ENCODE results near the gene COQ5. TPM values are rescaled to one million over a fixed set of nuclear protein-coding genes. Genes with fewer than 3 reads are reported as not detected.

The COQ5 gene
- 28.0 and 28.3 TPM in 2 replicates for total RNA-seq

- Mint-ChIP-seq H3K36me3 (ENCODE audit: low read depth) (peaks cover 4% of the 10 kb centered on the region), H3K27ac (peak within 1 kb of the TSS; percentile 99), H3K4me1 (peaks cover 12% of the 10 kb centered on the region), H3K4me3 (peak within 1 kb of the TSS; percentile 99), H3K27me3 (no peaks in the 10 kb centered on the region), H3K9me3 (no peaks in the 10 kb centered on the region)
- DNase-seq: peak; percentile 95
- intact Hi-C loops (cut with micrococcal nuclease): loop anchor here (2.0 kb wide), 1 partner anchor 90 kb away; the partner anchor contains the start of gene COX6A1
Observed at GRCh38 chr12:120528861-120529525, at the start of gene COQ5. Gene COQ5 (minus strand): TSS chr12:120529158. CDS start chr12:120529141, 17 bp downstream.

DNA sequence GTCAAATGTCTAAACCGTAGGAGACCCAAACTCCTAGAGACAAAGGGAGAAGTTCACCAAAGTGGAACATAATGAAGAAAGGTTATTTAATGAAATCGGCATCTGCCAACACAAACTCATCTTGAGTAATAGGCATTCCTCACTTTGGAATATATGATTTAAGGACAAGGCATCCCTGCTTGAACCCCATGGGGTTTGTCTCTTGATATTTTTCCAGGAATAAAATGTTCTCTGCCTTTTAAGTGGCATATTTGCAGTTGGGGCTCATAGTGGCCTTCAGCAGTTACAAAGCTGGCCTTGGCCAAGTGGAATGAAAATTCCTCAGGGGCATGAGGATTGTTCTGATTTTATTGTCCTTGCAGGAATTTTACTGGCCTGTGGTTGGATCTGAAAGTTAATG, 45.1 kb upstream of the COQ5 start:
- Mint-ChIP-seq H3K4me3 (no peak overlapping the region), H3K9me3 (no peaks in the 10 kb centered on the region), H3K27me3 (no peaks in the 10 kb centered on the region), H3K4me1 (peaks cover 2% of the 10 kb centered on the region), H3K27ac (peak overlapping the region; percentile 56), H3K36me3 (ENCODE audit: low read depth) (peaks cover 77% of the 10 kb centered on the region)
- intact Hi-C loops (cut with micrococcal nuclease): no loop called here
- DNase-seq: no peak

DNA sequence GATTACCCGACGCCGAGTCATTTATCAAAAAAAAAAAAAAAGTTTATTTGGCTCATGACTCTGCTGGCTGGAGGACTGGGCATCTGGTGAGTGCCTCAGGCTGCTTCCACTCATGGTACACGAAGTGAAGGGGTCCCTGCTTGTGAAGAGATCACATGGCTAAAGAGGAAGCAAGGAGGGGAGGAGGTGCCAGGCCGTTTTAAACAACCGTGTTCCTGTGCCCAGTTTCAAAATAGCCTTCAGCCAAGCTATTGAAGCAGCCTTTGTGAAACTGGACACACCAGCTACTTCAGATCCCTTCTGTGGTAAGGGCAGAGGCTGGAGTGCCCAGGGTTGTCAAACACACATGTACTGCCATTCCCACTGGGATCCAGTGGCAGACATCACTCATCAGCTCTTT, 44.6 kb upstream of the COQ5 start:
- H3K4me3 Mint-ChIP-seq: no peak overlapping the region
- intact Hi-C loops (cut with micrococcal nuclease): no loop called here
- H3K36me3 Mint-ChIP-seq (ENCODE audit: low read depth): peaks cover 80% of the 10 kb centered on the region
- no peak for DNase-seq
- H3K27me3 Mint-ChIP-seq: no peaks in the 10 kb centered on the region
- H3K27ac Mint-ChIP-seq: no peak overlapping the region
- H3K4me1 Mint-ChIP-seq: peaks cover 2% of the 10 kb centered on the region
- H3K9me3 Mint-ChIP-seq: no peaks in the 10 kb centered on the region

DNA sequence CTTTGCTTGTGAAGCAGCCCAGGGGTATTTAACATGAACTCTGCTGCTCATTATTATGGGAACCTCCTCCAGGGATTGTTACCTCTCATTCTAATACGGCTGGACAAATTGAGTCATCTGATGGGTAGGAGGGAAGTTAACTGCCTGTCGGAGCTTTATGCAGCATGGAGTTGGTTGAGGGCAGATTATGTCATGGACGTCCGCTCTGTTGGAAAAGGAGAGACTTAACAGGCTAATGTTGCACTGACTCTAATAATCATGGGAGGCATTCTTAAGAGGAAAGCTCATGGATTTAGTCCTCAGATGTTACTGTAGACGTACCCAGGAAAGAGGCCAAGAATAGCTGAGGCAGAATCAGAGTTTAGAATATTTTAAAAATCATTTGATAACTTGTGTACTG, 42.3 kb upstream of the COQ5 start:
- Mint-ChIP-seq H3K9me3 (no peaks in the 10 kb centered on the region), H3K36me3 (ENCODE audit: low read depth) (peaks cover 74% of the 10 kb centered on the region), H3K27me3 (no peaks in the 10 kb centered on the region)

GRCh38 chr12:120563495-120563894, 34.5 kb upstream of the COQ5 start:
- intact Hi-C loops (cut with micrococcal nuclease): no loop called here
- Mint-ChIP-seq H3K9me3 (no peaks in the 10 kb centered on the region), H3K36me3 (ENCODE audit: low read depth) (peaks cover 63% of the 10 kb centered on the region), H3K27ac (no peak overlapping the region), H3K27me3 (no peaks in the 10 kb centered on the region), H3K4me1 (no peaks in the 10 kb centered on the region), H3K4me3 (no peak overlapping the region)
- DNase-seq: no peak

More for the DNA sequence above, 42.3 kb upstream of the COQ5 start:
- no peak for DNase-seq
- Mint-ChIP-seq H3K27ac (no peak overlapping the region), H3K4me3 (no peak overlapping the region), H3K4me1 (peaks cover 2% of the 10 kb centered on the region)
- intact Hi-C loops (cut with micrococcal nuclease): no loop called here

DNA sequence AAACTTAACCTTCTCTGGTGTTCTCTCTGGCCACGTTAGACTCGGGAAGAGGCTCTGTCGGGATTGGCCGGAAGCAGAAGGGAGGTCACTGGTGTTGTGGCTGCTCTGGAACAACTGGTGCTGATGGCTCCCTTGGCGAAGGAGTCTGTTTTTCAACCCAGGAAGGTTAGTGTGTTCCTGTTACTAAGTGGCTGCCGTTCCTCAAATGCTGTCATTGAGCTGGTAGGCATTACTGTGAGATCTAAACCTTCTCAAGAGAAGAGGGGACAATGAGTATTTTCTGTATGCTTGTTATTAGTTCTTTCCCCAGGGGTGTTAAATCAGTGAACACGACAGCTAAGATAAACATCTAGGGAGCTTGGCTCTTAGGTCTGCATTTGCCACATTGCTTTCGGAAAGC, 33.9 kb upstream of the COQ5 start:
- H3K4me3 Mint-ChIP-seq: no peak overlapping the region
- H3K27ac Mint-ChIP-seq: no peak overlapping the region
- no peaks in the 10 kb centered on the region for H3K9me3 Mint-ChIP-seq
- no peaks in the 10 kb centered on the region for H3K4me1 Mint-ChIP-seq
- intact Hi-C loops (cut with micrococcal nuclease): no loop called here
- no peaks in the 10 kb centered on the region for H3K27me3 Mint-ChIP-seq
- DNase-seq: no peak
- H3K36me3 Mint-ChIP-seq (ENCODE audit: low read depth): peaks cover 62% of the 10 kb centered on the region

GRCh38 chr12:120557589-120557988, 28.6 kb upstream of the COQ5 start:
- Mint-ChIP-seq H3K9me3 (no peaks in the 10 kb centered on the region), H3K27ac (peak overlapping the region; percentile 32)
- intact Hi-C loops (cut with micrococcal nuclease): no loop called here

GRCh38 chr12:120554678-120555077, 25.7 kb upstream of the COQ5 start:
- Mint-ChIP-seq H3K27me3 (no peaks in the 10 kb centered on the region), H3K9me3 (no peaks in the 10 kb centered on the region), H3K4me1 (peaks cover 3% of the 10 kb centered on the region), H3K27ac (no peak overlapping the region), H3K4me3 (no peak overlapping the region), H3K36me3 (ENCODE audit: low read depth) (peaks cover 35% of the 10 kb centered on the region)
- intact Hi-C loops (cut with micrococcal nuclease): no loop called here
- DNase-seq: no peak

More at GRCh38 chr12:120557589-120557988, 28.6 kb upstream of the COQ5 start:
- DNase-seq: no peak
- no peaks in the 10 kb centered on the region for H3K27me3 Mint-ChIP-seq
- peaks cover 51% of the 10 kb centered on the region for H3K36me3 Mint-ChIP-seq (ENCODE audit: low read depth)
- H3K4me1 Mint-ChIP-seq: no peaks in the 10 kb centered on the region
- no peak overlapping the region for H3K4me3 Mint-ChIP-seq

DNA sequence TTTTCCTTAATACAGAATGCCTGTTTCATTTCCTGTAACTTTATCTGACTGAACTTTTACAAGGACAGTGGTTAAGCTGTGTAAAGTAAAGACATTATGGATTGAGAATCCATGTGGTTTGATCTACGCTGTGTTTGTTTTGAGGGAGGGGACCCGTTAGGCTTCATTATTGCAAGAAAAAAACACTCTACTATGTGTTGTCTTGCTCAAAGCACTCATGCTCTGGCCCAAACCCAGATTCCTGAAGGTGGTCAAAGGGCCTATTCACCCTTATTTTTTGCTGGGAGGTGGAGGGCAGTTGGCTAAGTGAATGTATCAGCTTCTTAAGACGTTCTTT, 17.1 kb upstream of the COQ5 start:
- intact Hi-C loops (cut with micrococcal nuclease): no loop called here
- DNase-seq: no peak
- no peaks in the 10 kb centered on the region for H3K27me3 Mint-ChIP-seq
- H3K9me3 Mint-ChIP-seq: no peaks in the 10 kb centered on the region
- H3K4me1 Mint-ChIP-seq: peaks cover 4% of the 10 kb centered on the region
- no peak overlapping the region for H3K27ac Mint-ChIP-seq
- H3K4me3 Mint-ChIP-seq: no peak overlapping the region
- H3K36me3 Mint-ChIP-seq (ENCODE audit: low read depth): peaks cover 23% of the 10 kb centered on the region

GRCh38 chr12:120544691-120545090, 15.7 kb upstream of the COQ5 start:
- no peak overlapping the region for H3K4me3 Mint-ChIP-seq
- peaks cover 10% of the 10 kb centered on the region for H3K4me1 Mint-ChIP-seq
- H3K36me3 Mint-ChIP-seq (ENCODE audit: low read depth): peaks cover 30% of the 10 kb centered on the region
- H3K27me3 Mint-ChIP-seq: no peaks in the 10 kb centered on the region
- DNase-seq: no peak
- no peaks in the 10 kb centered on the region for H3K9me3 Mint-ChIP-seq
- no peak overlapping the region for H3K27ac Mint-ChIP-seq
- intact Hi-C loops (cut with micrococcal nuclease): no loop called here

DNA sequence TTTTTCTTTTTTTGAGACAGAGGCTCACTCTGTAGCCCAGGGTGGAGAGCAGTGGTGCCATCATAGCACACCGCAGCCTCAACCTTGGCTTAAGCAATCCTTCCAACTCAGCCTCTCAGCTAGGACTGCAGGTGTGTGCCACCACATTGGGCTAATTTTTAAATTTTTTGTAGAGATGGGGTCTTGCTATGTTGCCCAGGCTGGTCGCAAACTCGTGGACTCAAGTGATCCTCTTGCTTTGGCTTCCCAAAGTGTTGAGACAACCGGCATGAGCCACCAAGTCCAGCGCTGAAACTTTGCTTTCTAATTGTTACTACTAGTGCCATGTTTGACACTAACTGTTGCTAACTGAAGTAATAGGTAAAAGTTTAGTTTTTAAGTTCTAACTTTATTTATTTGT, 13.2 kb upstream of the COQ5 start:
- H3K9me3 Mint-ChIP-seq: no peaks in the 10 kb centered on the region
- no peaks in the 10 kb centered on the region for H3K27me3 Mint-ChIP-seq
- no peak overlapping the region for H3K4me3 Mint-ChIP-seq
- peaks cover 31% of the 10 kb centered on the region for H3K4me1 Mint-ChIP-seq
- intact Hi-C loops (cut with micrococcal nuclease): no loop called here
- DNase-seq: no peak
- peaks cover 46% of the 10 kb centered on the region for H3K36me3 Mint-ChIP-seq (ENCODE audit: low read depth)
- no peak overlapping the region for H3K27ac Mint-ChIP-seq

DNA sequence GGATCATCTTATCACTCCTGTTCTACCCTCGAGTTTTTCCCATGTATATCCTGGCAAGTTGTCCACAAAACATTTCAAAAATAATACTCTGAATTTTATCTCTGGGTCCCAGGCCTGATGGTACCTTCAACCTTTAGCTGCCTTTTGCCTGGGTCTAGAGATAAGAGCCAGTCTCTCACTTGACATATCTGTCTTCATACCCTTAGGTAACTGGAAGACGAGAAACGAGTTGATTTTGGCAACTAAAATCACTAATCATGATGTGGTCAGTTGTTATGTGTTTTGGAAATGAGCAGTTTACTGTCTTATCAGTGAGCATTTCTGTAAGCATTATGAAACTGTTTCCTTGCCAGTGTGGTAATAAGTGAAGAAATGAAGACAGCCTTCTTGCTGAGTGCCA, 11.5 kb upstream of the COQ5 start:
- no peak for DNase-seq
- intact Hi-C loops (cut with micrococcal nuclease): no loop called here
- peaks cover 46% of the 10 kb centered on the region for H3K4me1 Mint-ChIP-seq
- no peaks in the 10 kb centered on the region for H3K9me3 Mint-ChIP-seq
- H3K27me3 Mint-ChIP-seq: no peaks in the 10 kb centered on the region
- H3K27ac Mint-ChIP-seq: no peak overlapping the region
- H3K4me3 Mint-ChIP-seq: no peak overlapping the region
- peaks cover 52% of the 10 kb centered on the region for H3K36me3 Mint-ChIP-seq (ENCODE audit: low read depth)

DNA sequence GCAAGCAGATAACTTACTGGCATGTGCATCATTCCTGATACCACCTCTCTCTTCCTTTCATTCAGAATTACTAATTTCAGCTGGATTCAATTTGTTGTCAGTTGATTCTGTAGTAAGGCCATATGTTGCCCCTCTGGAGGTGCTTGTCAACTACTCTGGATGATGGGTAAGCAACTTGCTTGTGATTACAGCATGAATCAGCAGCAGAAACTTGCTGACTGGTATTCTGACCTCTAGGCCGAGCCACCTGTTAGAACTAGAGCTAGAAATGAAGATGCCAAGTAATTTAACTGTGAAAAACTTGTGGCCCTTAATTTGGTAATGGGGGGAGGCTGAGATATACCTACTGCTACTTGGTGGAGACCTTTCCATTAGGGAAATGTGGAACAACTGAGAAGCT, 10.3 kb upstream of the COQ5 start:
- Mint-ChIP-seq H3K4me3 (peak overlapping the region; percentile 4), H3K27me3 (no peaks in the 10 kb centered on the region), H3K9me3 (no peaks in the 10 kb centered on the region), H3K4me1 (peaks cover 49% of the 10 kb centered on the region), H3K36me3 (ENCODE audit: low read depth) (peaks cover 53% of the 10 kb centered on the region), H3K27ac (no peak overlapping the region)
- intact Hi-C loops (cut with micrococcal nuclease): loop anchor here (10.0 kb wide), 1 partner anchor 1255 kb away; the partner anchor contains the start of gene RHOF
- DNase-seq: no peak

DNA sequence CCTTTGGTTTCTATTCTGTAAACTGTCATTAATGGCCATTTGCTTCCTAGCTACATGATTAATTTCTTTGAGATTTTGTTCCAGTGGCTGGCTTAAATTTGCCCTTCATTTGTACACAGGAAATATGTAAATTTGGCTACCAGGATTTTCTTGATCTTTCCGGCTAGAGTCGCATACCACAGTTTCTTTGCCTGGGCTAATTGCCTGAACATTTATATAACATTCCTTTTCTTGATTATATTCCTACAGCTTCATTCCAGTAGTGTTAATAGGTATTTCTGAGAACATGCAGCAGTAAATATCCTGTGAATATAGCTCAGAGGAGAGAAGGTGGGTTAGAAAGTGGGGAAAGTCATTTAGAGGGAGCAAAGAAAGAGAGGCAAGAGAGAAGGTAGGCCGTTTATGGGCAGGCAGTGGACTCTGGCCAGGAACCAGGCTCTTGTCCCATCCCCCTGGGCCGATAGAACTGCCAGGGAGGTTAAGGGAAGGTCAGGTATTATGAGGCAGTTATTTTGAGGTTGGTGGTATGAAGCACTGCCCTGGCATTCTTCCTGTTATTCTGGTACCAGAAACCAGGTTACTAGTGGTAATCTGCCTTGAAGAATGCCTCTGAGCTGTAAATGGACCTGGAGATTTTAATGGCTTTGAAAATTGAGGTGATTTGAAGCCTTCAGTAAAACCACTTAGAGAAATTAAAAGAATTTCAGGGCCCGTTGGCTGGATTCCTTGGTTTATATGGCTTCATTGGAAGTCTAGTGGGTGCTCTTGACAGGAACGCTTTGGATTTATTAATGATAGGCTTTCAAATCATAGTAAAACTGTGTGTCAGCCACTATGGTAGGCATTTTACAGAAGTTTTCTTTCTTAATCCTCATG, 9.6 kb upstream of the COQ5 start:
- intact Hi-C loops (cut with micrococcal nuclease): loop anchor here (10.0 kb wide), 1 partner anchor 1256 kb away; the partner anchor contains the start of gene RHOF
- peak overlapping the region; percentile 89 for H3K27ac Mint-ChIP-seq
- DNase-seq: no peak
- peaks cover 55% of the 10 kb centered on the region for H3K36me3 Mint-ChIP-seq (ENCODE audit: low read depth)
- peaks cover 51% of the 10 kb centered on the region for H3K4me1 Mint-ChIP-seq
- peak overlapping the region; percentile 96 for H3K4me3 Mint-ChIP-seq
- H3K9me3 Mint-ChIP-seq: no peaks in the 10 kb centered on the region
- no peaks in the 10 kb centered on the region for H3K27me3 Mint-ChIP-seq

Measured in activated CD4-positive, alpha-beta T cell treated with anti-CD3 and anti-CD28 coated beads, Interleukin-2, amount 10 ng/mL, durations not matched to agents 24 days and 14 days (primary cell).